ENCODE data around the gene NFIC.
"Not testable (repeated sequence)": the region's sequence is repeated elsewhere in the genome, so short reads cannot be mapped to it uniquely, and the experiment has no call there.

NFIC gene

GRCh38 chr19:3451451-3451866 lies 85.1 kb downstream of the NFIC start:
- TF ChIP-seq POLR2A (IDR thresholded peaks at IDR 0.05; ENCODE audit: extremely low read depth, insufficient read length), result no peak
- no peak for TF ChIP-seq MAX (IDR thresholded peaks at IDR 0.05; ENCODE audit: low read depth, low read length)
- no peak for TF ChIP-seq MYC (IDR thresholded peaks at IDR 0.05; ENCODE audit: low read depth, low read length)
- TF ChIP-seq CTCF (IDR thresholded peaks at IDR 0.05; ENCODE audit: low read depth, low read length), result no peak
- no peak for DNase-seq (ENCODE audit: low read depth)
- no peak overlapping the region for H3K4me3 ChIP-seq (ENCODE audit: low read depth, low read length)

- DNase-seq (ENCODE audit: low read depth), result no peak
- H3K4me3 ChIP-seq (ENCODE audit: low read depth, low read length), result no peak overlapping the region
- TF ChIP-seq MYC (IDR thresholded peaks at IDR 0.05; ENCODE audit: low read depth, low read length) (no peak), CTCF (IDR thresholded peaks at IDR 0.05; ENCODE audit: low read depth, low read length) (no peak), POLR2A (IDR thresholded peaks at IDR 0.05; ENCODE audit: extremely low read depth, insufficient read length) (no peak), MAX (IDR thresholded peaks at IDR 0.05; ENCODE audit: low read depth, low read length) (no peak)
These were observed 86.0 kb downstream of the NFIC start for GRCh38 chr19:3452171-3452941.

- DNase-seq (ENCODE audit: low read depth); H3K4me3 ChIP-seq (ENCODE audit: low read depth, low read length): not testable (repeated sequence)
These were observed 86.5 kb downstream of the NFIC start for GRCh38 chr19:3452942-3453214.

GRCh38 chr19:3453840-3454239 lies 87.5 kb downstream of the NFIC start:
- TF ChIP-seq MYC (IDR thresholded peaks at IDR 0.05; ENCODE audit: low read depth, low read length) (no peak), POLR2A (IDR thresholded peaks at IDR 0.05; ENCODE audit: extremely low read depth, insufficient read length) (no peak), MAX (IDR thresholded peaks at IDR 0.05; ENCODE audit: low read depth, low read length) (no peak), CTCF (IDR thresholded peaks at IDR 0.05; ENCODE audit: low read depth, low read length) (no peak)
- no peak for DNase-seq (ENCODE audit: low read depth)
- no peak overlapping the region for H3K4me3 ChIP-seq (ENCODE audit: low read depth, low read length)

- no peak overlapping the region for H3K4me3 ChIP-seq (ENCODE audit: low read depth, low read length)
- DNase-seq (ENCODE audit: low read depth), result no peak
- TF ChIP-seq CTCF (IDR thresholded peaks at IDR 0.05; ENCODE audit: low read depth, low read length) (no peak), MAX (IDR thresholded peaks at IDR 0.05; ENCODE audit: low read depth, low read length) (no peak), MYC (IDR thresholded peaks at IDR 0.05; ENCODE audit: low read depth, low read length) (no peak), POLR2A (IDR thresholded peaks at IDR 0.05; ENCODE audit: extremely low read depth, insufficient read length) (no peak)
These were observed 88.4 kb downstream of the NFIC start for GRCh38 chr19:3454656-3455392.

- no peak for TF ChIP-seq MAX (IDR thresholded peaks at IDR 0.05; ENCODE audit: low read depth, low read length)
- no peak for TF ChIP-seq MYC (IDR thresholded peaks at IDR 0.05; ENCODE audit: low read depth, low read length)
- TF ChIP-seq CTCF (IDR thresholded peaks at IDR 0.05; ENCODE audit: low read depth, low read length), result no peak
- no peak for TF ChIP-seq POLR2A (IDR thresholded peaks at IDR 0.05; ENCODE audit: extremely low read depth, insufficient read length)
- DNase-seq (ENCODE audit: low read depth), result no peak
- no peak overlapping the region for H3K4me3 ChIP-seq (ENCODE audit: low read depth, low read length)
These were observed 89.1 kb downstream of the NFIC start for GRCh38 chr19:3455393-3455955.
